ENCODE results near the gene GLIS1.

GLIS1 gene

GRCh38 chr1:53737648-53738204, 1.2 kb downstream of the GLIS1 start:
- Histone ChIP-seq H3K4me3 (ENCODE audit: insufficient read depth, low read depth, low read length) (peak overlapping the region; percentile 16), H3K36me3 (ENCODE audit: control insufficient read depth, insufficient read depth, low read length) (no peaks in the 10 kb centered on the region), H3K27ac (ENCODE audit: insufficient read depth, low read depth, low read length, poor library complexity, severe bottlenecking) (no peak overlapping the region), H3K27me3 (ENCODE audit: control insufficient read depth, insufficient read depth, low read length, poor library complexity, severe bottlenecking) (peaks cover 73% of the 10 kb centered on the region), H3K9me3 (ENCODE audit: control insufficient read depth, low read length) (no peaks in the 10 kb centered on the region), H3K4me1 (ENCODE audit: control insufficient read depth, insufficient read depth, low read length) (peaks cover 8% of the 10 kb centered on the region)
- WGBS, 2 experiments, result 3% methylated on average over 58 of the region's 58 CpGs

- Histone ChIP-seq H3K27ac (ENCODE audit: insufficient read depth, low read depth, low read length, poor library complexity, severe bottlenecking) (no peak overlapping the region), H3K9me3 (ENCODE audit: control insufficient read depth, low read length) (no peaks in the 10 kb centered on the region), H3K4me1 (ENCODE audit: control insufficient read depth, insufficient read depth, low read length) (peaks cover 8% of the 10 kb centered on the region), H3K4me3 (ENCODE audit: insufficient read depth, low read depth, low read length) (no peak overlapping the region), H3K27me3 (ENCODE audit: control insufficient read depth, insufficient read depth, low read length, poor library complexity, severe bottlenecking) (peaks cover 63% of the 10 kb centered on the region), H3K36me3 (ENCODE audit: control insufficient read depth, insufficient read depth, low read length) (no peaks in the 10 kb centered on the region)
- 85 to 88% methylated on average over 11 of the region's 11 CpGs for WGBS, 2 experiments
Observed at GRCh38 chr1:53736290-53736689, 2.7 kb downstream of the GLIS1 start.

- Histone ChIP-seq H3K4me3 (ENCODE audit: insufficient read depth, low read depth, low read length) (no peak overlapping the region), H3K27me3 (ENCODE audit: control insufficient read depth, insufficient read depth, low read length, poor library complexity, severe bottlenecking) (peaks cover 57% of the 10 kb centered on the region), H3K4me1 (ENCODE audit: control insufficient read depth, insufficient read depth, low read length) (peaks cover 8% of the 10 kb centered on the region), H3K9me3 (ENCODE audit: control insufficient read depth, low read length) (no peaks in the 10 kb centered on the region), H3K36me3 (ENCODE audit: control insufficient read depth, insufficient read depth, low read length) (no peaks in the 10 kb centered on the region), H3K27ac (ENCODE audit: insufficient read depth, low read depth, low read length, poor library complexity, severe bottlenecking) (no peak overlapping the region)
- 90 to 92% methylated on average over 5 of the region's 5 CpGs for WGBS, 2 experiments
Observed at GRCh38 chr1:53735681-53736080, 3.3 kb downstream of the GLIS1 start.

- Histone ChIP-seq H3K27me3 (ENCODE audit: control insufficient read depth, insufficient read depth, low read length, poor library complexity, severe bottlenecking) (peaks cover 53% of the 10 kb centered on the region), H3K4me1 (ENCODE audit: control insufficient read depth, insufficient read depth, low read length) (peaks cover 8% of the 10 kb centered on the region), H3K27ac (ENCODE audit: insufficient read depth, low read depth, low read length, poor library complexity, severe bottlenecking) (no peak overlapping the region), H3K36me3 (ENCODE audit: control insufficient read depth, insufficient read depth, low read length) (no peaks in the 10 kb centered on the region), H3K9me3 (ENCODE audit: control insufficient read depth, low read length) (no peaks in the 10 kb centered on the region), H3K4me3 (ENCODE audit: insufficient read depth, low read depth, low read length) (no peak overlapping the region)
- 81 to 87% methylated on average over 5 of the region's 5 CpGs for WGBS, 2 experiments
Observed at GRCh38 chr1:53735261-53735660, 3.7 kb downstream of the GLIS1 start.

GRCh38 chr1:53734650-53735211, 4.2 kb downstream of the GLIS1 start:
- H3K9me3 ChIP-seq (ENCODE audit: control insufficient read depth, low read length), result no peaks in the 10 kb centered on the region
- H3K27me3 ChIP-seq (ENCODE audit: control insufficient read depth, insufficient read depth, low read length, poor library complexity, severe bottlenecking), result peaks cover 48% of the 10 kb centered on the region
- no peaks in the 10 kb centered on the region for H3K36me3 ChIP-seq (ENCODE audit: control insufficient read depth, insufficient read depth, low read length)
- 74 to 79% methylated on average over 10 of the region's 10 CpGs for WGBS, 2 experiments
- H3K4me1 ChIP-seq (ENCODE audit: control insufficient read depth, insufficient read depth, low read length), result peaks cover 8% of the 10 kb centered on the region
- H3K27ac ChIP-seq (ENCODE audit: insufficient read depth, low read depth, low read length, poor library complexity, severe bottlenecking), result no peak overlapping the region
- no peak overlapping the region for H3K4me3 ChIP-seq (ENCODE audit: insufficient read depth, low read depth, low read length)

- Histone ChIP-seq H3K27ac (ENCODE audit: insufficient read depth, low read depth, low read length, poor library complexity, severe bottlenecking) (no peak overlapping the region), H3K36me3 (ENCODE audit: control insufficient read depth, insufficient read depth, low read length) (no peaks in the 10 kb centered on the region), H3K4me1 (ENCODE audit: control insufficient read depth, insufficient read depth, low read length) (peaks cover 8% of the 10 kb centered on the region), H3K9me3 (ENCODE audit: control insufficient read depth, low read length) (no peaks in the 10 kb centered on the region), H3K27me3 (ENCODE audit: control insufficient read depth, insufficient read depth, low read length, poor library complexity, severe bottlenecking) (peaks cover 42% of the 10 kb centered on the region), H3K4me3 (ENCODE audit: insufficient read depth, low read depth, low read length) (no peak overlapping the region)
- WGBS, 2 experiments, result 95 to 96% methylated on average over 10 of the region's 10 CpGs
Observed at GRCh38 chr1:53733975-53734649, 4.9 kb downstream of the GLIS1 start.

- Histone ChIP-seq H3K36me3 (ENCODE audit: control insufficient read depth, insufficient read depth, low read length) (no peaks in the 10 kb centered on the region), H3K4me3 (ENCODE audit: insufficient read depth, low read depth, low read length) (no peak overlapping the region), H3K27ac (ENCODE audit: insufficient read depth, low read depth, low read length, poor library complexity, severe bottlenecking) (no peak overlapping the region), H3K9me3 (ENCODE audit: control insufficient read depth, low read length) (no peaks in the 10 kb centered on the region), H3K4me1 (ENCODE audit: control insufficient read depth, insufficient read depth, low read length) (peaks cover 8% of the 10 kb centered on the region), H3K27me3 (ENCODE audit: control insufficient read depth, insufficient read depth, low read length, poor library complexity, severe bottlenecking) (peaks cover 36% of the 10 kb centered on the region)
- WGBS, 2 experiments, result 90 to 92% methylated on average over 12 of the region's 12 CpGs
Observed at GRCh38 chr1:53733447-53733931, 5.5 kb downstream of the GLIS1 start.

- H3K27me3 ChIP-seq (ENCODE audit: control insufficient read depth, insufficient read depth, low read length, poor library complexity, severe bottlenecking), result peaks cover 30% of the 10 kb centered on the region
- no peak overlapping the region for H3K27ac ChIP-seq (ENCODE audit: insufficient read depth, low read depth, low read length, poor library complexity, severe bottlenecking)
- 74 to 91% methylated on average over 3 to 6 of the region's 6 CpGs for WGBS, 2 experiments
- no peak overlapping the region for H3K4me3 ChIP-seq (ENCODE audit: insufficient read depth, low read depth, low read length)
- peaks cover 5% of the 10 kb centered on the region for H3K4me1 ChIP-seq (ENCODE audit: control insufficient read depth, insufficient read depth, low read length)
- no peaks in the 10 kb centered on the region for H3K9me3 ChIP-seq (ENCODE audit: control insufficient read depth, low read length)
- no peaks in the 10 kb centered on the region for H3K36me3 ChIP-seq (ENCODE audit: control insufficient read depth, insufficient read depth, low read length)
Observed at GRCh38 chr1:53732912-53733317, 6.0 kb downstream of the GLIS1 start.

- Histone ChIP-seq H3K27me3 (ENCODE audit: control insufficient read depth, insufficient read depth, low read length, poor library complexity, severe bottlenecking) (peaks cover 25% of the 10 kb centered on the region), H3K4me3 (ENCODE audit: insufficient read depth, low read depth, low read length) (no peak overlapping the region), H3K36me3 (ENCODE audit: control insufficient read depth, insufficient read depth, low read length) (no peaks in the 10 kb centered on the region), H3K9me3 (ENCODE audit: control insufficient read depth, low read length) (no peaks in the 10 kb centered on the region), H3K27ac (ENCODE audit: insufficient read depth, low read depth, low read length, poor library complexity, severe bottlenecking) (no peak overlapping the region), H3K4me1 (ENCODE audit: control insufficient read depth, insufficient read depth, low read length) (peaks cover 3% of the 10 kb centered on the region)
- 38 to 46% methylated on average over 2 of the region's 3 CpGs for WGBS, 2 experiments
Observed at GRCh38 chr1:53732409-53732808, 6.6 kb downstream of the GLIS1 start.

GRCh38 chr1:53731779-53732305, 7.1 kb downstream of the GLIS1 start:
- no peaks in the 10 kb centered on the region for H3K36me3 ChIP-seq (ENCODE audit: control insufficient read depth, insufficient read depth, low read length)
- 96 to 98% methylated on average over 8 of the region's 8 CpGs for WGBS, 2 experiments
- H3K27ac ChIP-seq (ENCODE audit: insufficient read depth, low read depth, low read length, poor library complexity, severe bottlenecking), result no peak overlapping the region
- H3K4me3 ChIP-seq (ENCODE audit: insufficient read depth, low read depth, low read length), result no peak overlapping the region
- peaks cover 3% of the 10 kb centered on the region for H3K4me1 ChIP-seq (ENCODE audit: control insufficient read depth, insufficient read depth, low read length)
- peaks cover 20% of the 10 kb centered on the region for H3K27me3 ChIP-seq (ENCODE audit: control insufficient read depth, insufficient read depth, low read length, poor library complexity, severe bottlenecking)
- no peaks in the 10 kb centered on the region for H3K9me3 ChIP-seq (ENCODE audit: control insufficient read depth, low read length)
